Epithelial cell of esophagus (primary cell): ENCODE results near the gene ANKFY1.

ENCODE experiments used
- DNase-seq: peaks from one replicate; pipeline ENCODE4 v3.0.0; 2010; ENCODE audit warnings: low read depth
- H3K4me3 ChIP-seq: 2 replicates; pipeline ENCODE4 v1.5.1; 2011; ENCODE audit warnings: mild to moderate bottlenecking, low read length, control low read depth
- CTCF ChIP-seq: IDR thresholded peaks from 2 replicates; pipeline ENCODE4 v1.5.1; 2011; ENCODE audit warnings: low read depth, mild to moderate bottlenecking, low read length, control low read depth, inconsistent platforms; ENCODE audit not compliant: insufficient read depth; ENCODE audit errors: missing control alignments

Gene ANKFY1

GRCh38 chr17:4159761-4160160 lies 104.0 kb downstream of the ANKFY1 start:
- TF ChIP-seq CTCF, result no peak
- DNase-seq, result no peak
- no peak overlapping the region for H3K4me3 ChIP-seq

DNA sequence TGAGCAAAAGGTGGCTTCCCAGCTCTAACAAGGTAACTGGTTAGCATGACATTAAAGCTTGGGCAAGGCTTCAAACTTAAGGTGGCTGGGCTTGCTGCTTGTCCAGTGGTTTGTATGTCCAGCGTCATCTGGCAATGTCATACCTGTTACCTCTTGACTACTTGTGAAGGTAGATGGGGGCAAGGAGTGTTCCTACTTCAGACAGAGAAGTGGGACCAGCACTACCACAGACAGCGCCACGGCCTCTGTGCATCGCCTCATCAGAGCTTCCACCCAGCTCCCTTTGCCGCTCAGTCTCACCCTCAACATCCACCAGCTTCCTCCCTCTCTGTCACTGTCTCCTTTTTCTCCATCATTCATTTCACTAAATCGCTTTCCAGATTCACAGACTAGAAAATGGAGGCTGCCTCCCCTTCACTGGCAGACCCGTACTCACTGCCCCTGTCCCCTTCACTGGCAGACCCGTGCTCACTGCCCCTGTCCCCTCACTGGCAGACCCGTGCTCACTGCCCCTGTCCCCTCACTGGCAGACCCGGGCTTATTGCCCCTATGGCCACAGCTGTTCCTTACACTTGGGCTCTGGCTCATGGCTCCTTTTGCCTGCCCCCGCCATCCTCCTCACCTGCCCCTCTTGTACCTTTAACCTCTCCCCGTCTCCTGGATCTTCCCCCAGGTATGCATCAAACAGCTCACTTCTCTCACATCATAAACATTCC lies 106.0 kb downstream of the ANKFY1 start:
- no peak overlapping the region for H3K4me3 ChIP-seq
- no peak for TF ChIP-seq CTCF
- no peak for DNase-seq

DNA sequence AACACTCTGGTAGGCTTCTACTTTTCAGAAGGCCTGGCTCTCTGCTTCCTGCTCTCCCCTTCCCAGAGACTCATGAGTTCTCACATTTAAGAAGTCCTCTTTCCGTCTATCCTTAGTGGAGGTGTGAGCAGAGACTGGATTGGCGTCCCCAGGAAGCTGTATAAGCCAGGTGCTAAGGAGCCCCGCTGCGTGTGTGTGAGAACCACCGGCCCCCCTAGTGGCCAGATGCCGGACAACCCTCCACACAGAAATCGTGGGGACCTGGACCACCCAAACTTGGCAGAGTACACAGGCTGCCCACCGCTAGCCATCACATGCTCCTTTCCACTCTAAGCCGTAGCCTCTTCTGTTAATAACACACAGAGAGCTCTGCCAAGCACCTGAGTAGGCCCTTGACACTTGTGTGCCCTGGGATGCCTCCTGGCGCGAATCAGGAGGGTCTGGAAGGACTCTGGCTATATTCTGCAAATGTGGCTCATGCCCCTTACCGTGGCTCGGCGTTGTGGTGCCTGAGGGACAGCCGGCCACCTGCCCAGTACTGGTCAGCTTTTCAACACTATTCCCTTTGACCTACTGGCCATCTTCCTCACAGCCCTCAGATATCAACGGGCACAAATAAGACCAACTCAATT lies 106.9 kb downstream of the ANKFY1 start:
- H3K4me3 ChIP-seq, result no peak overlapping the region
- no peak for DNase-seq
- TF ChIP-seq CTCF, result no peak

GRCh38 chr17:4155980-4156620 lies 107.7 kb downstream of the ANKFY1 start:
- H3K4me3 ChIP-seq, result no peak overlapping the region
- no peak for DNase-seq
- no peak for TF ChIP-seq CTCF

- no peak overlapping the region for H3K4me3 ChIP-seq
- DNase-seq, result peak; percentile 66
- no peak for TF ChIP-seq CTCF
Measured at GRCh38 chr17:4154201-4154600, 109.6 kb downstream of the ANKFY1 start.

GRCh38 chr17:4152471-4152870 lies 111.3 kb downstream of the ANKFY1 start:
- peak; percentile 85 for DNase-seq
- no peak overlapping the region for H3K4me3 ChIP-seq
- no peak for TF ChIP-seq CTCF
